HG02623 (cell line): Measurements from ENCODE around the gene CAMK2N2.

Source experiments
- ATAC-seq: cut with Tn5 transposase; IDR thresholded peaks from one replicate; pipeline ENCODE4 v1.9.1; 2021; ENCODE audit warnings: moderate library complexity; ENCODE audit not compliant: unreplicated experiment

The CAMK2N2 gene

GRCh38 chr3:184240384-184241140 is 20.8 kb downstream of the CAMK2N2 start:
- ATAC-seq = no peak

GRCh38 chr3:184239708-184240107 is 21.6 kb downstream of the CAMK2N2 start:
- ATAC-seq = no peak

GRCh38 chr3:184239221-184239620 is 22.1 kb downstream of the CAMK2N2 start:
- no peak for ATAC-seq

- ATAC-seq = no peak
These were observed 23.0 kb downstream of the CAMK2N2 start for GRCh38 chr3:184238246-184238818.

- no peak for ATAC-seq
These were observed 23.5 kb downstream of the CAMK2N2 start for GRCh38 chr3:184237807-184238206.

- no peak for ATAC-seq
These were observed 24.1 kb downstream of the CAMK2N2 start for GRCh38 chr3:184237211-184237610.

GRCh38 chr3:184236636-184237035 is 24.7 kb downstream of the CAMK2N2 start:
- no peak for ATAC-seq

- ATAC-seq = no peak
These were observed 25.3 kb downstream of the CAMK2N2 start for GRCh38 chr3:184236033-184236410.

- ATAC-seq = no peak
These were observed 25.8 kb downstream of the CAMK2N2 start for GRCh38 chr3:184235381-184236032.

- ATAC-seq = no peak
These were observed 26.5 kb downstream of the CAMK2N2 start for GRCh38 chr3:184234671-184235380.

- ATAC-seq = no peak
These were observed 27.1 kb downstream of the CAMK2N2 start for GRCh38 chr3:184234224-184234623.

GRCh38 chr3:184233127-184233843 is 28.1 kb downstream of the CAMK2N2 start:
- no peak for ATAC-seq

GRCh38 chr3:184231671-184232070 is 29.7 kb downstream of the CAMK2N2 start:
- ATAC-seq = no peak

- no peak for ATAC-seq
These were observed 30.5 kb downstream of the CAMK2N2 start for GRCh38 chr3:184230603-184231528.

- no peak for ATAC-seq
These were observed 31.2 kb downstream of the CAMK2N2 start for GRCh38 chr3:184230081-184230602.

- ATAC-seq = peak; percentile 53
These were observed 31.8 kb downstream of the CAMK2N2 start, which contains the start of gene VWA5B2 for GRCh38 chr3:184229394-184230080. VWA5B2 (plus strand) TSS chr3:184229585; CDS start chr3:184230529, 944 bp downstream.

GRCh38 chr3:184228376-184229137 is 32.8 kb downstream of the CAMK2N2 start:
- ATAC-seq = no peak

GRCh38 chr3:184227481-184227935 is 33.8 kb downstream of the CAMK2N2 start:
- ATAC-seq = no peak
